DMS79 (cell line): Measurements from ENCODE around the gene BPI.
"Not testable (repeated sequence)": the region's sequence is repeated elsewhere in the genome, so short reads cannot be mapped to it uniquely, and the experiment has no call there.

Experiments used
- DNase-seq: peaks from one replicate; lab custom pipeline; 2025; lab: John Stamatoyannopoulos, UW

Gene BPI

DNA sequence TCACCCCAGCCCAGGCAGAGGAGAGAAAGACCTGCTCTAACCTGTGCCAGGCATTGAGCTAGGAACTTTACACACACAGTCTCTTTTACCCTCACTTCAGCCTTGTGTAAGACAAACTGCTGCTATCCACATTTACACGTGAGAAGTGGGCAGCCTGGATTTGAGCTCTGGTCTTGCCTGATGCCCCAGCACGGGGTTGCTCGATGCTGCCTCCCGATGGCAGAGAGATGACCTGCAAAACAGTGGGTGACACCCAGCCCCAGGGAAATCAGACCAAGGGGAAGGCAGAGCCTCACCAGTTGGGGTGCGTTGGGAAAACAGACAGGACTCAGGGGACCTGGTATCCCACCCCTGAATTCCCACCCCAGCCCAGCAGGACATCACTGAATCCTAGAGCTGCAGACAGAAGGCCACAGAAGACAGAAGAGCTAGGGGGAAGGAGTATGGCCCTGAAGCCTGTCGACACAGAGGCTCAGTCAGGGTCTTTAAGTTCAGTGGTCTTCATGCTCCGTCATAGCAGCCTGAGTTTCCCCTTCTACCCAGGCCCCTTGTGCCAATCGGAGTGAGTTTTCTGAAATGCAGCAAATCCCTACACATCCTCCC, 990 bp downstream of the BPI start:
- no peak for DNase-seq

DNA sequence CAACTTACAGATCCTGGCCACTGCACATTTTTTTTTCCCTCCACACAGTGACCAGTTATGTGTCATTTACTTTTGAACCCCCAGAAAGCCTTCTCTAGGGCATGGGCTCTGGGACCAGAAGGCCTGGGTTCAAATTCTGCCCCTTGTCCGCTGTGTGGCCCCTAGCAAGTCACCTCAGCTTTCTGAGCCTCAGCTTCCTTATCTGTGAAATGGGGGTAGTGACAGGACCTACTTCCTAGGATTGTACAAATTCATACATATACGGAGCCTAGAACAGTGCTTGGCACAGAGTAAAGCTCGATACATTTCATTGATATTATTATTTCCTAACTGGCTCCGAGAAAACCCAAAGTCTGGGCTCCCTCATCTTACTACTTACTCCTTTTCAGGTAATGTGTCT, 1.6 kb downstream of the BPI start:
- no peak for DNase-seq

DNA sequence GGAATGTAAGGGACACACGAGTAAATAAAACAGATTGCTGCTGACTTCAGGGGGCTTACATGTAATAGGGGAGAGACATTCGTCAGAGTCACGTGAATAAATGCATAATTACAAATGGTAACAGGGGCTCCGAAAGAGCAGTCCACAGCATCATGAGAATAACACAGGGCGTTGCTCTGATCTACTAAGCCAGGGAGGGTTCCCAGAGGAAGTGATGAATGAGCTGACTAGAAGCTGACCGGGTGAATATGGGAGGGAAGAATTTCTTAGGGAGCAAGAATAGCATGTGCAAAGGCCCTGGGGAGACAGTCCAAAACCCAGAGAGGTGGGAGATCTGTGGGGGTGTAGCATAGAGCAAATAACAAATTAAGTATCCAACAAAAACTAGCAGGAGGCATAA, 2.4 kb downstream of the BPI start:
- DNase-seq: no peak

DNA sequence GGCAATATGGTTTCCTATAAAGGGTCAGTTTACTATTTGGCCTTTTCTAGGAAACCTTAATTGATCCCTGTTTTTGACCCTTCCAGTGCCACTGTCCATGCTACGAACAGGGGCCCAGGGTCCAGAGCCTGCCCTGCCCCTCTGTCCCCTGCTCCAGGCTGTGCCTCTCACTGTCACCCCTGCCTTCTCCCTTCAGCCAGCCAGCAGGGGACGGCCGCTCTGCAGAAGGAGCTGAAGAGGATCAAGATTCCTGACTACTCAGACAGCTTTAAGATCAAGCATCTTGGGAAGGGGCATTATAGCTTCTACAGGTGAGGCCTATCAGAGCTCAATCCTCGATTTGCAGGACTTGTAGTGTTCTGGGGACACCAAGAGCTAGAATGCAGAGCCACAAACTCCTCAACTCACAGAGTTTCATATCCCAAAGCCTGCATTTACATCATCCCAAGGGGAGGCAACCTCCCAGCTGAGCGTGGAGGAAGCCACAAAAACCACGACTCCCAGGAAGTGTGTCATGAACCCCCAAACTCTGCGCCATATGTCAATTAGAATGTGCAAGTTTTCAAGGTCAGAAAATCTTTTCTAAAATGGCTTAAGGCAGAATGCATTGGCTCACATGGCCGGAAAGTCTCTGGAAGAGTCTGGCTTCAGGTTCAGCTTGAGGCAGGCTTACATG, 3.6 kb downstream of the BPI start:
- no peak for DNase-seq

DNA sequence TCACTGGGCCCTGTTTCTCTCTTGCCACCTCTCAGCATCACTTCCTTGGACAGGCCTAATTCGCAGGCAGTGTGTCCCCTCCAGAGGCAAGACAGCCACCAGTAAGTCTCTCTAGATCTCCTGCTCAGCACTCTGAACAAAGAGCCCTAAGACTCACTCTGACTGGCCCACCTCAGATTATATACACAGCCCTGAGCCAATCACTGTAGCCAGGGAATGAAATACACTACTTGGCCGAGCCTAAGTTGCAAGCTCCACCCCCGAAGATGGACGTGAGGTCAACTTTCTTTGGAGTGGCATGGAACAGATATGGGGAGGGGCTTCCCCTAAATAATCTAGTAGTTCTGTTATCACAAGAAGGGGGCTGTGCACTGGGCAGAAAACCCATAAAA, 4.1 kb downstream of the BPI start:
- DNase-seq: no peak

DNA sequence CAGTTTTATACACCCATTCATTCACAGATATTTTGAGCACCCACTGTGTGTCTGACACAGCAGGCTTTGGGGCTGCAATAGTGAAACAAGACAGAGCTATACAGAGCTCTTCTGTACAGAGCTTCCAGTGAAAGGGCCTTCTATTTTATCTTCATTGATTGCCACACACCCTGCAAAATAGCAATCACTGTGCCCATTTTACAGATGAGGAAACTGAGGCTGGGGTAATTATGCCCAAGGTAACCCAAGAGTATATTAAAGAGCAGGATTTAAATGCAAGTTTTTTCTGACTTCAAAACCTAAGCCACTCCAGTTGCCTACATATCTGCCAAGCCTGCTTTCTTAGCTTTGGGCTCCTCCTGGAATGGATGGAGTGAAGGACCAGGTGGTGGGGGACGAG, 4.5 kb downstream of the BPI start:
- no peak for DNase-seq

DNA sequence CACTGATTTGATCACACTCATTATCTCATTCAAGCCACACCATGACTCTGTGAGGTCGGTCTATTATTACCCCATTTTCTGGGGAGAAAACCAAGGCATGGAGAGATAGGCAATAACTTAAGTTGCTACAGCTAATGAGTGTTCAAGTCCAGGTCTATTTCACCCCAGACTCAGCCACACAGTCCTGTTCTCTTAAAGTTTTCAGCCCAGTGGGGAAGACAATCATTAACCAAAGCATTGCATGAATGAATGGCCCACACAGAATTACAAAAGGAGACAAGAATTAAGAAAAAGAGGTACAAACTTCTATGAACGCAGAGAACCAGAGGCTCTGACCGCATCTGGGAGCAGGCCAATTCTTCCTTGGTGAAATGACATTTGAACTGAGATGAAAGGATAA, 7.1 kb downstream of the BPI start:
- no peak for DNase-seq

DNA sequence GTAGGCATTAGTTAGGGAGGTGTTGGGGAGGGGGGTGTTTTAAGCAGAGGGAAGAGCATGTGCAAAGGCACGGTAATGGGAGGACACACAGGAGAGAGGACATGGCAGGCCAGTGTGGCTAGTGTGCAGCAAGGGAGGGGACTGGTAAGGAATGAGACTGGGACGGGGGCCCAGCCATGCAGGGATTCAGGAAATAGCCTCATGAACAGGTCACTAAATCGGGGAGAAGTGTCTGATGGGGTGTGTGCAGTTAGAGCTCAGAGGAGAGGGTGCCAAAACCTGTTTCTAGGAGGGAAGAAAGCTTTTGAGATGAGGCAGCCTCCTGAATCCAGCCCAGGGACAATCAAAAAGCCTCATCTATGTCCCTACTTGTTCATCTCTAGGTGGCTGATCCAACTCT, 7.5 kb downstream of the BPI start:
- DNase-seq: no peak

DNA sequence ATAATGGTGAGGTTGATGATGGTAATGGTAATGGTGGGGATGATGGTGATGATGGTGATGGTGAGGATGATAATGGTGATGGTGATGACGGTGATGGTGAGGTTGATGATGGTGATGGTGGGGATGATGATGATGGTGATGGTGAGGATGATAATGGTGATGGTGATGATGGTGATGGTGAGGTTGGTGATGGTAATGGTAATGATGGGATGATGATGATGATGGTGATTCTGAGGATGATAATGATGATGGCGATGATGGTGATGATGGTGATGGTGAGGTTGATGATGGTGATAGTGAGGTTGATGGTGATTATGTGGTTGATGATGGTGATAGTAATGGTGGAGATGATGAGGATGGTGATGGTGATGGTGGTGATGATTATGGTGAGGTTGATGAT, 9.7 kb downstream of the BPI start:
- no peak for DNase-seq

DNA sequence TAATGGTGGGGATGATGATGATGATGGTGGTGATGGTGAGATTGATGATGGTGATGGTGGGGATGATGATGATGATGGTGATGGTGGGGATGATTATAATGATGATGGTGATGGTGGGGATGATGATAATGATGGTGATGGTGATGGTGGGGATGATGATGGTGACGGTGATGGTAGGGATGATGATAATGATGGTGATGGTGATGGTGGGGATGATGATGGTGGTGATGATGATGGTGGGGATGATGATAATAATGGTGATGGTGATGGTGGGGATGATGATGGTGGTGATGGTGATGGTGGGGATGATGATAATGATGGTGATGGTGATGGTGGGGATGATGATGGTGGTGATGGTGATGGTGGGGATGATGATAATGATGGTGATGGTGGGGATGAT, 10.4 kb downstream of the BPI start:
- DNase-seq: not testable (repeated sequence)

DNA sequence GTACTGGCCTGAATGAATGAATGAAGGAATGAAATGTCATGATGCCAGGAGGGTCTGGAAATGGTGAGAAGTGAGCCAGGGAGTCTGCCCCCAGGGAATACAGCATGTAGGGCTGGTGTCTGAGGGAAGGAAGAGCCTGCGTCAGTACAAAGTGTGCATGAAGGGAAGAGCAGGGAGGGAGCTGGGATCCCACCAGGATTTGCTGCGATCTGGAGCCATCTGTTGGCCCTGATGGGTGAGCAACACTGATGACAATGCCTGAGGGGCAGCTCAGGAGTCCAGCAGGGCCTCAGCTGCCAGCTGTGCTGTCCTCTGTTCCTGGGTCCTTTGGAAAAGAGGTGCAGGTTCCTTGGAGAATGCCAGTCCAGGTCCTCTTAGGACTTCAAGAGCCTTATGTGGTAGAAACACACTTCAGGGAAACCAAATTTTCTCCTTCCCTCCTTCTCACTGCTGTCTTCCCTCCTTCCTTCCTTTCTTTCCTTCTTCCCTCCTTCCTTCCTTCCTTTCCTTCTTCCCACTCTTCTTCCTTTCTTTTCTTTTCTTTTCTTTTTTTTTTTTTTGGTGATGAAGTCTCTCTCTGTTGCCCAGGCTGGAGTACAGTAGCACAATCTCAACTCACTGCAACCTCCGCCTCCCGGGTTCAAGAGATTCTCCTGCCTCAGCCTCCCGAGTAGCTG, 11.5 kb downstream of the BPI start:
- no peak for DNase-seq

DNA sequence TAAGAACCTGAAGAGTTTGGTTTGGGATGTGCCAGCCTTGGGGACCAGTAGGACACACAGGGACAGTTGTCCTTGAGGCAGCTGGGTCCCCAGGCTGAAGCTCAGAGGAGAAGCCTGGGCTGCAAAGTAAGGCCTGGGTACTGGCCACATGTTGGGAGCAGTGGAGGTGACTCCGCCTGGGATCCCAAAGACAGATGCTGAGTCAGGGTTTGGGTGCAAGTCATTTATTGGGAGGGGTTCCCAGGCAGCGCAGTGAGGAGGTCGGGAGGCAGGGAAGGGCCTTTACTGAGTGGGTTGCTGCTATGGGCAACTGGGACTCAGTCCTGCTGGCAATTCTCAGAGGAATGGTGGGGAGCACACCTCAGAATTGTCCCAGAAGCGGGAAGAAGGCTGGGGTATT, 12.4 kb downstream of the BPI start:
- no peak for DNase-seq

DNA sequence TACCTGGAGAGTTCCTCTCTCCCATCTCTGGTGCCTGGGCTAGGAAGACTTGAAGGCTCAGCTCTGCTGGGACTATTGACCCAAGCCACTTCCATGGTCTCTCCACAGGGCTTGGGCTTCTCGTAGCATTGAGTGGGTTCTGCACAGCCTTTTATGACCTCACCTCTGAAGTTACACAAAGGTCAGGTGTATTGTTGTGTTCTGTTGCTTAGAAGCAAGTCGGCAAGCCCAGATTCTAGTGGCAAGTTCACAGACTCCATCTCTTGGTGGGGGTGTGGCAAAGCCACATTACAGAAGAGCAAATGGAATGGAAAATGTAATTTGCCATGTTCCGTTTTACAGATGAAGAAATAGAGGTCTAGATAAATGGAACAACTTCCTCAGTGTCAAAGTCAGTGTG, 13.5 kb downstream of the BPI start:
- DNase-seq: no peak

DNA sequence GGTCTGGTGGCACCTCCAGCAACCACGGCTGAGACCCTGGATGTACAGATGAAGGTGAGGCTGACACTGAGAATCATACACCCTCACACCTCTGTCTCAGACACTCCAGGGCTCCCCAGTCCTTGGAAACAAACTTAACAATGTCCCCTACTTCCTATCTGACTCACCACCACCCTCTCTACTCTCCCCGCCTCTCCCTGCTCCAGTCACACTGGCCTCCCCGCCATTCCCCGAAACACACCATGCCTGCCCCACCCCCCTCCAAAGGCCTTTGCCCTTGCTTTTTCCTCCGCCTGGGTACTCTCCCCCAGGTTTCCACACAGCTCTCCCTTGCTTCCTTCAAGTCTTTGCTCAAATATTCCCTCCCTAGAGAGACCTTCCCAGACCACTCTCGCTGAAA, 16.3 kb downstream of the BPI start:
- DNase-seq: no peak

DNA sequence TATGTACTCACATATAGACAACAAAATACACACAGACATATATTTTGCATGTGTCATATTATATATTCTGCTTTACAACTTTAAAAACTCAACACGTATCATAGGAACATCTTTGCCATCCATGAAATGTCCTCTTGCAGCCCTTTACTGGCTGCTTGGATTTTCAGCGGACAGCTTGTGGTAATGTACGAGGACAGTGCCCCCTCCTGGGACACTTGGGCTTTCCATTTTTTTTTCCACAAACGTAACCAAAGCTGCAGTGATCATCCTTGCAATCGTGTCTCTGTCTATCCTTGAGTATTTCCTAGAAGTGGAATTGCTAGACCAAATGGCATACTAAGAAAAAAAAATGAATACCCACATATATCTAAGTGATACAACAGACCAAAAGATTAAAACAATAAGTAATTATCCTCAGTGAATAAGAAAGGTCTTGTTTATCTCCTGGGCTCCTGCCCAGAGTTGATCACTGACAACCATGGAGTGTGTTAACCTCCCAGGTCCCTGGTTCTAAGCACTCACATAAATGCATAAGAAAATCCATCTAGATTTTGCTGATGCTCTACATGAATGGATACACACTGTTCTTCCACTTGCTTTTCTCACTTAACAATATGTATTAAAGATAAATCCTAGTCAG, 18.1 kb downstream of the BPI start:
- no peak for DNase-seq

DNA sequence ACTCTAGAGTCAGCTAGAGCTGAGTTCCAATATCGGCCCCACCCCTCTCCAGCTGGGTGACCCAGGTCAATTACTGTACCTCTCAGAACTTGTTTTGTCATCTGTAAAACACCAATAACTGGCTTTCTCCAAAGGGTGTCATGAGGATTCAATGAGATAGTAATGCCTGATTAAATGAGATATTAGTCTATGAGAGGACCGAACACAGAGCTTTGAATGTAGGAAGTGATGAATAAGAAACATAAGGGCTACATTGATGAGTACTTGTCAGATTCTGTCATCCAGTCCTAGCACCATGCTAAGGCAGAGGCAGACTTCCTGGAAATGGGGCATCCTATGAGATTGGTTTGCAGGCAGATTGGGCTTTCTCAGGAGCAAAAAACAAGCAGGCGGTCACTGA, 20.2 kb downstream of the BPI start:
- DNase-seq: no peak

DNA sequence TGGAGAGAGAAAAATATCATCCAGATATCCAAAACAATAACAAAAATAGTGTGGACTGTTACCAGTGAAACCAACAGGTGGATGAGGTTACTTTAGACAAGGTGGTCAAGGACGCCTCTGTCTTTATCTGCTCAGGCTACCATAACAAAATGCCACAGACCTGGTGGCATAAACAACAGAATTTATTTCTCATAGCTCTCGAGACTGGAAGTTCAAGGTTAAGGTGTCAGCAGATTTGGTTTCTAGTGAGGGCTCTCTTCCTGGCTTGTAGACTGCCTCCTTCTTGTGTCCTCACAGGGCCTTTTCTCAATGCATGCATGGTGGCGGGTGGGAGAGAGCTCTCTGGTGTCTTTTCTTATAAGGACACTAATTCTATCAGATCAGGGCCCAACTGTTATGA, 21.2 kb downstream of the BPI start:
- no peak for DNase-seq

DNA sequence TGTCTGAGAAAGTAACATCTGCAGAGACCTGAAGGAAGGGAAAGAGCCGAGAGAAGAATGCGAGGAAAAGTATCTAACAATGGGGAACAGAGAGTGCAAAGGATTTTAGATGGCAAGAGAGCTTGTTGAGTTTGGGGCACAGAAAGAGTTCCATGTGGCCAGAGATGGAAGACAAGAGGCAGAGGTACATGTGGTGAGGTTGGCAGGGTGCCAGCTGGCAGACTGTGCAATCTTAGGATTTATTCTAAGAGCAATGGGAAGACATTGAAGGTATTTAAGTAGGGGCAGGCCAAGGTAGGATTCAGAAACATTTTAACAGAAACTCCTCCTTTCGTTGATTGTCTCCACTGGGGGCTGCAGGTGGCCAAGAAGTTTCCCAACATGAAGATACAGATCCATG, 21.9 kb downstream of the BPI start:
- DNase-seq: no peak

DNA sequence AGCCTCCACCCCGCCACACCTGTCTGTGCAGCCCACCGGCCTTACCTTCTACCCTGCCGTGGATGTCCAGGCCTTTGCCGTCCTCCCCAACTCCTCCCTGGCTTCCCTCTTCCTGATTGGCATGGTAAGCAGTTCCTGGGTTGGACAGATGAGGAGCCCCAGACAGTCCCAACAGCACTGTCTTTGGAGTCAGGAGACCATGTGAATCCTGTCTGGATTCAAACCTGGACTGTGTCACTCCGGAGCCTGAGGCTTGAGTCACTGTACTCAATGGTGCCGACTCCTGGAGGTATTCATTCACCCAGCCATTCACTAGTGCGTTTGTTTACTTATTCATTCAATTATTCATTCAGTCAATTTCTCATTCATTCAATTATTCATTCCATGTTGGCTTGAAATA, 22.4 kb downstream of the BPI start:
- no peak for DNase-seq

DNA sequence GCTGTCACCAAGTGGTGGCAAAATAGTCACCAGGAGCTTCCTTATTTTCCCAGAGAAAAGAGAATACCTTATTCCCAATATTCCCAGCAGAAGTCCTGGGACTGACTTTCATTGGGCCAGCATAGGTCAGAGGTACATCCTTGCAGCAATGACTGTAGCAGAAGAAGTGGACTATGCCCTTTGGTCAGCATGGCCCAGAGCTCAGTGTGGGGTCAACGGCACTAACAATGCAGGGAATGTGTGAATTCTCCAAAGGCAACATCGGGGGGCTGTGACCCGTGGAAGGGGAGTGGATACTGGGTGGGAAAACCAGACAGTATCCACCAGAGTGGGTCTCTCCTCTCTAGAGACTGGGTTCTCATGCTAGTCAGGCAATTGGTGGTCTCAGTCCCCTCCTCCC, 26.7 kb downstream of the BPI start:
- no peak for DNase-seq

DNA sequence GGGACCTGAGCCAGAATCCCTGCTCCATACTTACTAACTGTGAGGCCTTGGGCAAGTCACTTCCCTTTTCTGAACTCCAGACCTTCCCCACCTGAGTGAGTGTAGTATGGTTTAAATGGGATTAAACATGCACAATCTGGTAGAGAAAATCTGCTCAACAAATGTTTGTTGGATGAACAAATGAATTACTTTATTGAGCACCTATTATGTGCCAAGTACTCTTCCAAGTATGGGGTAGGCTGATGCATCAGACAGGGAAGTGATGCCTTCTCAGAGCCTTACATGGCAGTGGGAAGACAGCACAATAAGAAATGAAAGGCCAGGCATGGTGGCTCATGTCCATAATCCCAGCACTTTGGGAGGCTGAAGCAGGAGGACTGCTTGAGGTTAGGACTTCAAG, 27.3 kb downstream of the BPI start:
- DNase-seq: no peak

DNA sequence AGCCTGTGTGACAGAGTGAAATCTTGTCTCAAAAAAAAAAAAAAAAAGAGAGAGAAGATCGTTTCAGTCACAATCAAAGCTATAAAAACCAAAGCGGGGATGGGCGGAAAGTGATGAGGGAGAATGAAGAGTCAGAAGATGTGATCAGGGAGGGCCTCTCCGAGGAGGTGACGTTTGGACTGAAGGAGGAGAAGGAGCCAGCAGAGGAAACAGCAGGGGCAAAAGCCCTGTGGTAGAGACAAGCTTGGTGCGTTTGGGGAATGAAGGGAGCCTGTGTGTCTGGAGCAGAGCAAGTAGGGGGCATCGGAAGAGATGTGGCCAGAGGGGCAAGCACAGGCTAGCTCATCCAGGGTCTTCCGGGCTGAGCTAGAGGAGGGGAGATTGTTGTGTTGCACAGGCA, 27.9 kb downstream of the BPI start:
- no peak for DNase-seq

DNA sequence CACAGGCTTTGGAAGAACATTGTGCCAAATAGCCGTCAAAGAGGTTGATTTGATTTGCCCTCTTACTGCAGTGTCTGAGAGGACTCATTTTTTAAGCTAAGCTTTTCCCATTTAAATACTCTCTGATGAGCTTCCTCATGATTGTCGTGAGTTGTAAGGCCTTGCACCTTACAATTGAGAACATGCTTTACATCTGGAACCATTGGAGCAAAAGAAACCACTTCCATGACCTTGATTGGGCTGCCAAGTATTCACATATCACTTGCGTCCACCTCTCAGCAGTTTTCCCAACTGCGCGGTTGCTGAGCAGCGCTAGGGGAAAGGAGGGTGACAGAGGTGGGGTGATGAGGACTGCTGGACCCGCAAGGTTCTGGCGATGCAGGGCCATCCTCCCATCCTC, 30.1 kb downstream of the BPI start:
- DNase-seq: no peak
